Colonic mucosa (tissue), 4 donors: ENCODE results near the gene EPB41L5. TPM values are rescaled to one million over a fixed set of nuclear protein-coding genes. Genes with fewer than 3 reads are reported as not detected.

Experiments
- DNase-seq: peaks from one replicate; pipeline ENCODE4 v3.0.0-alpha.2; 2020
- H3K27ac ChIP-seq: fragments of 200-600 bp; one replicate; pipeline ENCODE4 v1.8.0; 2021
- H3K27me3 ChIP-seq: fragments of 200-600 bp; one replicate; pipeline ENCODE4 v1.8.0; 2021
- H3K36me3 ChIP-seq: fragments of 200-600 bp; one replicate; pipeline ENCODE4 v1.8.0; 2021
- H3K4me1 ChIP-seq: fragments of 200-600 bp; one replicate; pipeline ENCODE4 v1.8.0; 2021; ENCODE audit warnings: mild to moderate bottlenecking
- H3K4me3 ChIP-seq: fragments of 200-600 bp; one replicate; pipeline ENCODE4 v1.8.0; 2021
- H3K9ac ChIP-seq, 2 donors: one replicate each; pipeline ENCODE4 v1.7.0; 2013; ENCODE audit warnings: control low read depth in 2 of 2, low read depth in 2 of 2, low read length in 2 of 2
- H3K9me3 ChIP-seq: fragments of 200-600 bp; one replicate; pipeline ENCODE4 v1.8.0; 2021
- CTCF ChIP-seq: fragments of 200-600 bp; IDR thresholded peaks from one replicate; pipeline ENCODE4 v1.8.0; 2022; ENCODE audit warnings: antibody characterized with exemption, mild to moderate bottlenecking
- intact Hi-C: fragments of 100-400 bp; cut with DNase I; formaldehyde crosslinking; loops from one replicate; pipeline ENCODE4 v1.14.1; 2022
- total RNA-seq, 2 donors: library from RNA; stranded (reverse); fragmentation: NEBNext Ultra II Directional in 1 of 2; extraction: Animal tissue kit (Norgen Biotek cat#: 25700) in 1 of 2; gene quantifications; one replicate each; pipeline ENCODE4 v1.2.1, GENCODE V29; 2021
- donor health status: healthy.
- donor health status: DM: no; HTN: no; CAD: no.
- donor health status: DM: no; HTN: no; CAD: no.

The EPB41L5 gene
- total RNA-seq, 2 donors from 2014 or later: 21.6 to 36.0 TPM

GRCh38 chr2:120167272-120167671 is 154.4 kb downstream of the EPB41L5 start:
- DNase-seq: no peak
- H3K9me3 ChIP-seq: no peaks in the 10 kb centered on the region
- no peaks in the 10 kb centered on the region for H3K36me3 ChIP-seq
- intact Hi-C loops: no loop called here
- no peaks in the 10 kb centered on the region for H3K27me3 ChIP-seq
- no peak overlapping the region for H3K4me3 ChIP-seq
- H3K27ac ChIP-seq: no peak overlapping the region
- no peak for TF ChIP-seq CTCF
- no peaks in the 10 kb centered on the region for H3K4me1 ChIP-seq
- H3K9ac ChIP-seq: no peak overlapping the region

- no peaks in the 10 kb centered on the region for H3K36me3 ChIP-seq
- no peaks in the 10 kb centered on the region for H3K9me3 ChIP-seq
- H3K4me3 ChIP-seq: no peak overlapping the region
- no peak overlapping the region for H3K9ac ChIP-seq
- intact Hi-C loops: no loop called here
- DNase-seq: no peak
- no peaks in the 10 kb centered on the region for H3K4me1 ChIP-seq
- H3K27ac ChIP-seq: no peak overlapping the region
- H3K27me3 ChIP-seq: no peaks in the 10 kb centered on the region
- TF ChIP-seq CTCF: no peak
These were observed 156.1 kb downstream of the EPB41L5 start for GRCh38 chr2:120169020-120169419.

- no peak overlapping the region for H3K27ac ChIP-seq
These were observed 162.2 kb downstream of the EPB41L5 start for GRCh38 chr2:120174963-120175581.

GRCh38 chr2:120176526-120176925 is 163.6 kb downstream of the EPB41L5 start:
- intact Hi-C loops: loop anchor here (5.0 kb wide), 1 partner anchor 354 kb away; no protein-coding TSS in a partner anchor
- TF ChIP-seq CTCF: no peak
- DNase-seq: no peak
- Histone ChIP-seq H3K27ac (peak overlapping the region; percentile 32), H3K4me1 (no peaks in the 10 kb centered on the region), H3K9ac (no peak overlapping the region), H3K4me3 (peak overlapping the region; percentile 22), H3K36me3 (no peaks in the 10 kb centered on the region), H3K27me3 (no peaks in the 10 kb centered on the region), H3K9me3 (no peaks in the 10 kb centered on the region)

More at GRCh38 chr2:120174963-120175581, 162.2 kb downstream of the EPB41L5 start:
- Histone ChIP-seq H3K4me1 (no peaks in the 10 kb centered on the region), H3K9ac (no peak overlapping the region), H3K36me3 (no peaks in the 10 kb centered on the region), H3K9me3 (no peaks in the 10 kb centered on the region), H3K27me3 (no peaks in the 10 kb centered on the region), H3K4me3 (no peak overlapping the region)
- DNase-seq: peak; percentile 30
- intact Hi-C loops: loop anchor here (2.0 to 5.0 kb wide), 2 partner anchors 353 to 474 kb away; no protein-coding TSS in a partner anchor
- peak; percentile 66 for TF ChIP-seq CTCF

GRCh38 chr2:120177001-120177621 is 164.2 kb downstream of the EPB41L5 start:
- Histone ChIP-seq H3K4me3 (peak overlapping the region; percentile 22), H3K27ac (peak overlapping the region; percentile 32), H3K4me1 (no peaks in the 10 kb centered on the region), H3K27me3 (no peaks in the 10 kb centered on the region), H3K36me3 (no peaks in the 10 kb centered on the region), H3K9ac (no peak overlapping the region), H3K9me3 (no peaks in the 10 kb centered on the region)
- TF ChIP-seq CTCF: no peak
- intact Hi-C loops: loop anchor here (5.0 kb wide), 1 partner anchor 355 kb away; no protein-coding TSS in a partner anchor
- peak; percentile 28 for DNase-seq
